Osteocyte (in vitro differentiated cells): Measurements from ENCODE around the gene SCN2A. TPM values are rescaled to one million over a fixed set of nuclear protein-coding genes. Genes with fewer than 3 reads are reported as not detected.
"Not testable (repeated sequence)": the region's sequence is repeated elsewhere in the genome, so short reads cannot be mapped to it uniquely, and the experiment has no call there.

Experiments used
- DNase-seq: peaks from one replicate; pipeline ENCODE4 v3.0.0; 2021; ENCODE audit warnings: mixed read lengths; ENCODE audit not compliant: unreplicated experiment; ENCODE audit errors: extremely low spot score
- H3K27ac Mint-ChIP-seq: one replicate; pipeline ENCODE4 v1.8.0; 2021; ENCODE audit warnings: mild to moderate bottlenecking, mixed read lengths; ENCODE audit not compliant: unreplicated experiment
- H3K27me3 Mint-ChIP-seq: one replicate; pipeline ENCODE4 v1.8.0; 2021; ENCODE audit warnings: mixed read lengths; ENCODE audit not compliant: unreplicated experiment
- H3K36me3 Mint-ChIP-seq: one replicate; pipeline ENCODE4 v1.8.0; 2021; ENCODE audit warnings: mixed read lengths; ENCODE audit not compliant: unreplicated experiment
- H3K4me1 Mint-ChIP-seq: one replicate; pipeline ENCODE4 v1.8.0; 2021; ENCODE audit warnings: mixed read lengths; ENCODE audit not compliant: unreplicated experiment
- H3K4me3 Mint-ChIP-seq: one replicate; pipeline ENCODE4 v1.8.0; 2021; ENCODE audit warnings: mild to moderate bottlenecking, moderate library complexity, mixed read lengths; ENCODE audit not compliant: unreplicated experiment
- H3K9me3 Mint-ChIP-seq: one replicate; pipeline ENCODE4 v1.8.0; 2021; ENCODE audit warnings: mixed read lengths; ENCODE audit not compliant: unreplicated experiment
- total RNA-seq: library from RNA; stranded (reverse); gene quantifications from 2 replicates; pipeline ENCODE4 v1.2.1, GENCODE V29; 2021
- TF ChIP-seq, protein P1 (sequence below): fragments of 200-600 bp; sonication (generic); IDR thresholded peaks from 2 replicates; pipeline ENCODE4 v1.5.0; 2021; ENCODE audit warnings: antibody characterized with exemption, mild to moderate bottlenecking, moderate library complexity

SCN2A gene
- total RNA-seq, 1 donor from 2014 or later, result 0.24 TPM

GRCh38 chr2:165248238-165248637 lies 9.0 kb downstream of the SCN2A start:
- no peak overlapping the region for H3K27ac Mint-ChIP-seq
- no peak for DNase-seq
- no peaks in the 10 kb centered on the region for H3K36me3 Mint-ChIP-seq
- TF ChIP-seq, protein P1, sequence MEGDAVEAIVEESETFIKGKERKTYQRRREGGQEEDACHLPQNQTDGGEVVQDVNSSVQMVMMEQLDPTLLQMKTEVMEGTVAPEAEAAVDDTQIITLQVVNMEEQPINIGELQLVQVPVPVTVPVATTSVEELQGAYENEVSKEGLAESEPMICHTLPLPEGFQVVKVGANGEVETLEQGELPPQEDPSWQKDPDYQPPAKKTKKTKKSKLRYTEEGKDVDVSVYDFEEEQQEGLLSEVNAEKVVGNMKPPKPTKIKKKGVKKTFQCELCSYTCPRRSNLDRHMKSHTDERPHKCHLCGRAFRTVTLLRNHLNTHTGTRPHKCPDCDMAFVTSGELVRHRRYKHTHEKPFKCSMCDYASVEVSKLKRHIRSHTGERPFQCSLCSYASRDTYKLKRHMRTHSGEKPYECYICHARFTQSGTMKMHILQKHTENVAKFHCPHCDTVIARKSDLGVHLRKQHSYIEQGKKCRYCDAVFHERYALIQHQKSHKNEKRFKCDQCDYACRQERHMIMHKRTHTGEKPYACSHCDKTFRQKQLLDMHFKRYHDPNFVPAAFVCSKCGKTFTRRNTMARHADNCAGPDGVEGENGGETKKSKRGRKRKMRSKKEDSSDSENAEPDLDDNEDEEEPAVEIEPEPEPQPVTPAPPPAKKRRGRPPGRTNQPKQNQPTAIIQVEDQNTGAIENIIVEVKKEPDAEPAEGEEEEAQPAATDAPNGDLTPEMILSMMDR, result no peak
- no peaks in the 10 kb centered on the region for H3K4me1 Mint-ChIP-seq
- H3K9me3 Mint-ChIP-seq, result no peaks in the 10 kb centered on the region
- H3K27me3 Mint-ChIP-seq, result peaks cover 16% of the 10 kb centered on the region
- no peak overlapping the region for H3K4me3 Mint-ChIP-seq

DNA sequence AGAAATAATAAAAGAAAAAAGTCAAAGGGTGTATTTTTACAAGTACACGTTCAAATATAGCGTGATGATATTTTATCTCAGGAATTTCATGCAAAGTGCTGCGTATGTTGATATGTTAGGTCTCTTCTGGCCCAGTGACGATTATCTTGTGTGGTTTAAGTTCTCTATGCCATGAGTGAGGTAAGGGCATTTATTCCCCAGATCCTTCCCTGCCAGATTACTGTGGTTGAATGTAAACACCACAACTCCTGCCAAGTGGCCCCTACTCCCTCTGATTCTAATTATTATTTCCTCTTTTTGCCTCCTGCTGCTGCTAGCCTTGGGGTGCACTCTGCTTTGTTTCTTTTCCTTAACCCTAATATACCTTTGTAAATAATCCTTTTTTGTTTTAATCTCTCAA lies 12.2 kb downstream of the SCN2A start:
- H3K27ac Mint-ChIP-seq, result no peak overlapping the region
- H3K4me3 Mint-ChIP-seq, result no peak overlapping the region
- H3K27me3 Mint-ChIP-seq, result peaks cover 11% of the 10 kb centered on the region
- no peaks in the 10 kb centered on the region for H3K9me3 Mint-ChIP-seq
- H3K36me3 Mint-ChIP-seq, result no peaks in the 10 kb centered on the region
- no peaks in the 10 kb centered on the region for H3K4me1 Mint-ChIP-seq
- TF ChIP-seq, protein P1, result no peak
- DNase-seq, result no peak

- no peaks in the 10 kb centered on the region for H3K4me1 Mint-ChIP-seq
- no peaks in the 10 kb centered on the region for H3K36me3 Mint-ChIP-seq
- TF ChIP-seq, protein P1, result no peak
- H3K4me3 Mint-ChIP-seq, result no peak overlapping the region
- H3K27me3 Mint-ChIP-seq, result peaks cover 14% of the 10 kb centered on the region
- no peak for DNase-seq
- no peak overlapping the region for H3K27ac Mint-ChIP-seq
- H3K9me3 Mint-ChIP-seq, result no peaks in the 10 kb centered on the region
Measured at GRCh38 chr2:165253178-165253577, 14.0 kb downstream of the SCN2A start.

GRCh38 chr2:165256618-165257017 lies 17.4 kb downstream of the SCN2A start:
- H3K36me3 Mint-ChIP-seq, result no peaks in the 10 kb centered on the region
- DNase-seq, result no peak
- H3K4me1 Mint-ChIP-seq, result no peaks in the 10 kb centered on the region
- H3K9me3 Mint-ChIP-seq, result no peaks in the 10 kb centered on the region
- TF ChIP-seq, protein P1, result no peak
- peaks cover 5% of the 10 kb centered on the region for H3K27me3 Mint-ChIP-seq
- H3K4me3 Mint-ChIP-seq, result no peak overlapping the region
- H3K27ac Mint-ChIP-seq, result no peak overlapping the region

GRCh38 chr2:165260347-165260746 lies 21.1 kb downstream of the SCN2A start:
- not testable (repeated sequence) for H3K4me1 Mint-ChIP-seq, H3K9me3 Mint-ChIP-seq, DNase-seq

GRCh38 chr2:165268754-165269153 lies 29.5 kb downstream of the SCN2A start:
- no peaks in the 10 kb centered on the region for H3K9me3 Mint-ChIP-seq

More at GRCh38 chr2:165260347-165260746, 21.1 kb downstream of the SCN2A start:
- not testable (repeated sequence) for H3K27ac Mint-ChIP-seq, H3K4me3 Mint-ChIP-seq, H3K36me3 Mint-ChIP-seq, H3K27me3 Mint-ChIP-seq

More at GRCh38 chr2:165268754-165269153, 29.5 kb downstream of the SCN2A start:
- no peak overlapping the region for H3K27ac Mint-ChIP-seq
- TF ChIP-seq, protein P1, result no peak
- H3K36me3 Mint-ChIP-seq, result no peaks in the 10 kb centered on the region
- no peaks in the 10 kb centered on the region for H3K4me1 Mint-ChIP-seq
- no peak for DNase-seq
- peaks cover 3% of the 10 kb centered on the region for H3K27me3 Mint-ChIP-seq
- no peak overlapping the region for H3K4me3 Mint-ChIP-seq
